OCI-LY1 (cell line): ENCODE data around the gene OTOF.

ENCODE experiments used
- H2AFZ ChIP-seq: fragments of 200-600 bp; sonication (generic), shearing (Covaris generic); 2 replicates; pipeline ENCODE4 v1.6.0; 2014; ENCODE audit warnings: antibody characterized with exemption, mild to moderate bottlenecking, low read length
- H3F3A ChIP-seq: fragments of 200-600 bp; sonication (generic), shearing (Covaris generic); 2 replicates; pipeline ENCODE4 v1.6.0; 2014; ENCODE audit warnings: mild to moderate bottlenecking, antibody characterized with exemption, low read length, moderate library complexity; ENCODE audit not compliant: insufficient read depth
- H3K27ac ChIP-seq: fragments of 200-600 bp; sonication (generic); 2 replicates; pipeline ENCODE4 v1.5.1; 2014; ENCODE audit warnings: low read length, mixed run types, mild to moderate bottlenecking, low read depth; ENCODE audit not compliant: poor library complexity, severe bottlenecking
- H3K27me3 ChIP-seq: fragments of 200-600 bp; sonication (generic); 2 replicates; pipeline ENCODE4 v1.6.0; 2014; ENCODE audit warnings: antibody characterized with exemption, mild to moderate bottlenecking, low read length, moderate library complexity; ENCODE audit not compliant: insufficient read depth
- H3K36me3 ChIP-seq: fragments of 200-600 bp; sonication (generic); 2 replicates; pipeline ENCODE4 v1.6.1; 2014; ENCODE audit warnings: mild to moderate bottlenecking, antibody characterized with exemption, low read length, moderate library complexity, mixed read lengths; ENCODE audit not compliant: insufficient read depth
- H3K4me1 ChIP-seq: fragments of 200-600 bp; sonication (generic); 2 replicates; pipeline ENCODE4 v1.5.1; 2014; ENCODE audit warnings: mild to moderate bottlenecking, low read length, moderate library complexity; ENCODE audit not compliant: insufficient read depth, severe bottlenecking
- H3K4me2 ChIP-seq: fragments of 200-600 bp; sonication (generic), shearing (Covaris generic); 2 replicates; pipeline ENCODE4 v1.6.1; 2014; ENCODE audit warnings: low read length
- H3K4me3 ChIP-seq: fragments of 200-600 bp; sonication (generic); 2 replicates; pipeline ENCODE4 v1.5.1; 2014; ENCODE audit warnings: low read length, low read depth, mild to moderate bottlenecking, mixed read lengths; ENCODE audit not compliant: poor library complexity, severe bottlenecking
- H3K79me2 ChIP-seq: fragments of 200-600 bp; shearing (Covaris generic); 2 replicates; pipeline ENCODE4 v1.6.1; 2016; ENCODE audit warnings: mixed run types, low read length, mixed read lengths; ENCODE audit not compliant: insufficient read depth
- H3K9ac ChIP-seq: fragments of 200-600 bp; sonication (generic), shearing (Covaris generic); 2 replicates; pipeline ENCODE4 v1.6.1; 2014; ENCODE audit warnings: mild to moderate bottlenecking, low read length, mixed read lengths
- H3K9me2 ChIP-seq: fragments of 200-600 bp; sonication (generic), shearing (Covaris generic); 2 replicates; pipeline ENCODE4 v1.6.1; 2014; ENCODE audit warnings: low read depth, mild to moderate bottlenecking, low read length, mixed read lengths
- H3K9me3 ChIP-seq: fragments of 200-600 bp; shearing (Covaris generic); 2 replicates; pipeline ENCODE4 v1.6.1; 2014; ENCODE audit warnings: low read length, mixed read lengths
- H4K20me1 ChIP-seq: fragments of 200-600 bp; sonication (generic), shearing (Covaris generic); 2 replicates; pipeline ENCODE4 v1.6.0; 2016; ENCODE audit warnings: mild to moderate bottlenecking, low read length; ENCODE audit not compliant: insufficient read depth
- EZH2 ChIP-seq: fragments of 200-600 bp; sonication (generic), shearing (Covaris generic); IDR thresholded peaks from 2 replicates; pipeline ENCODE4 v1.8.0; 2017; ENCODE audit warnings: borderline replicate concordance, mixed run types, mild to moderate bottlenecking, antibody characterized with exemption, low read length, moderate library complexity, mixed read lengths
- TF ChIP-seq, protein P1 (sequence below): fragments of 200-600 bp; sonication (generic), shearing (Covaris generic); IDR thresholded peaks from 2 replicates; pipeline ENCODE4 v1.5.1; 2017; ENCODE audit warnings: mild to moderate bottlenecking, antibody characterized with exemption, low read length, moderate library complexity, mixed read lengths

OTOF gene

DNA sequence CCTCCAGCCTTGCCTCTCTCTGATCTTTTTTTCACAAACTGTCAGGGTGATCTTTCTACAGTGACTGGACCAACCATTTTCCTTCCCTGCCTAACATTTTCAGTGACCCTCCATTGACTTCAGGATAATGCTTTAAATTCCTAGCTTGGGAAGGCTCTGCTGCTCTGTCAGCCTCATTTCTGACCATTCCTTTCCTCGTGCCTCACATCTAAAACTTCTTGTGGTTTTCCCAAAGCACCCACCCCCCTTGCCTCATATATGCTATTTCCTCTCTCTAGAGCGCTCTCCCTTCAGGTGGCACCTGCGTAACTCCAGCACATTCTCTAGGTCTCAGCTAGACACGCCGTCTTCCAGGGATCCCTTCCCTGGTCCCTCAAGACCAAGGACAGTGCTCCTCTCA lies 39.0 kb downstream of the OTOF start:
- Histone ChIP-seq H3K27me3 (peaks cover 8% of the 10 kb centered on the region; the same call in 1 of the 2 replicates), H2AFZ (no peak overlapping the region), H3K36me3 (no peaks in the 10 kb centered on the region), H3K27ac (no peak overlapping the region), H3K4me1 (no peaks in the 10 kb centered on the region), H3F3A (no peaks in the 10 kb centered on the region), H3K9me3 (no peaks in the 10 kb centered on the region), H3K9me2 (no peaks in the 10 kb centered on the region), H4K20me1 (no peaks in the 10 kb centered on the region), H3K4me3 (no peak overlapping the region), H3K4me2 (no peak overlapping the region), H3K79me2 (no peaks in the 10 kb centered on the region), H3K9ac (no peak overlapping the region)
- TF ChIP-seq EZH2 = no peak
- TF ChIP-seq, protein P1, sequence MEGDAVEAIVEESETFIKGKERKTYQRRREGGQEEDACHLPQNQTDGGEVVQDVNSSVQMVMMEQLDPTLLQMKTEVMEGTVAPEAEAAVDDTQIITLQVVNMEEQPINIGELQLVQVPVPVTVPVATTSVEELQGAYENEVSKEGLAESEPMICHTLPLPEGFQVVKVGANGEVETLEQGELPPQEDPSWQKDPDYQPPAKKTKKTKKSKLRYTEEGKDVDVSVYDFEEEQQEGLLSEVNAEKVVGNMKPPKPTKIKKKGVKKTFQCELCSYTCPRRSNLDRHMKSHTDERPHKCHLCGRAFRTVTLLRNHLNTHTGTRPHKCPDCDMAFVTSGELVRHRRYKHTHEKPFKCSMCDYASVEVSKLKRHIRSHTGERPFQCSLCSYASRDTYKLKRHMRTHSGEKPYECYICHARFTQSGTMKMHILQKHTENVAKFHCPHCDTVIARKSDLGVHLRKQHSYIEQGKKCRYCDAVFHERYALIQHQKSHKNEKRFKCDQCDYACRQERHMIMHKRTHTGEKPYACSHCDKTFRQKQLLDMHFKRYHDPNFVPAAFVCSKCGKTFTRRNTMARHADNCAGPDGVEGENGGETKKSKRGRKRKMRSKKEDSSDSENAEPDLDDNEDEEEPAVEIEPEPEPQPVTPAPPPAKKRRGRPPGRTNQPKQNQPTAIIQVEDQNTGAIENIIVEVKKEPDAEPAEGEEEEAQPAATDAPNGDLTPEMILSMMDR = no peak

DNA sequence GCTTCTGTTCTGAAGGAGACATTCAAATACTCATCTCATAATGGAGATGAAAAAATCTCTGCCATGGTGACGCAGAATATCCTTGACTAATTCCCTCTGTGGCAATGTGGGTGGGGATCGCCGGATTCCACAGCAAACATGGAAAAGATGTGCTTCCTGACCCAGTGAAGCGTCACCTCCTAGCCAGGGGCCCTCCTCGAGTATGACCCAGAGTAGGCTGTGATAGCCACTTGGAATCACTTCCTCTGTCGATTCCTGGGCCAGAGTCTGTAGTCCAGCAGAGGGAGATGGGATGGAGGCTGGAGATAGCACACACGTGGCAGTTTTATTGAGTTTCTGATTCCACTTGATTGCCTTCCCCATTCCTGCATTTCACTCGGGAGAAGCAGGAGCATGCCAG lies 39.4 kb downstream of the OTOF start:
- TF ChIP-seq, protein P1 = no peak
- no peak for TF ChIP-seq EZH2

DNA sequence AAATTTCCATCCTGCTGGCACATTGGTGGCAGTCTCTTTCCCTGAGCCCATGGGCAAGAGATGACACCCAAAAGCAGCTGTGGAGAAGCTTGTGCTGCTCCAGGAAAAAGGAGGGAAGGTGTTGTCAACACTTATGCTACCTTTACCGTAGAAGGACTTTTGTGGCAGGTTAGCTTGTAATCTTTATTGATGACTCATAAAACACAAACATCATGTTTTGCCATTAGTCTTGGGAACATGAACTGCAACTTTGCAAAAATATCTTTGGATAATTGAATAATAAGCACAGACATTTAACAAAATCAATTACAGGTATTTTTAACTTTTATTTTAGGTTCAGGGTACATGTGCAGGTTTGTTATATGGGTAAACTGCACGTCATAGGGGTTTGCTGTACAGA lies 42.8 kb downstream of the OTOF start:
- no peaks in the 10 kb centered on the region for H4K20me1 ChIP-seq
- H3K9me2 ChIP-seq = no peaks in the 10 kb centered on the region
- H3K4me1 ChIP-seq = no peaks in the 10 kb centered on the region
- TF ChIP-seq EZH2 = no peak
- TF ChIP-seq, protein P1 = no peak
- no peaks in the 10 kb centered on the region for H3F3A ChIP-seq
- H2AFZ ChIP-seq = no peak overlapping the region
- no peaks in the 10 kb centered on the region for H3K79me2 ChIP-seq
- H3K27me3 ChIP-seq = peaks cover 4% of the 10 kb centered on the region; the same call in 1 of the 2 replicates
- no peaks in the 10 kb centered on the region for H3K9me3 ChIP-seq
- H3K36me3 ChIP-seq = no peaks in the 10 kb centered on the region
- H3K9ac ChIP-seq = no peak overlapping the region
- no peak overlapping the region for H3K4me3 ChIP-seq
- no peak overlapping the region for H3K27ac ChIP-seq
- H3K4me2 ChIP-seq = no peak overlapping the region

More for the DNA sequence above, 39.4 kb downstream of the OTOF start:
- Histone ChIP-seq H3K36me3 (no peaks in the 10 kb centered on the region), H4K20me1 (no peaks in the 10 kb centered on the region), H3K4me2 (no peak overlapping the region), H3K9ac (no peak overlapping the region), H3K9me2 (no peaks in the 10 kb centered on the region), H3K4me1 (no peaks in the 10 kb centered on the region), H3K9me3 (no peaks in the 10 kb centered on the region), H3K4me3 (no peak overlapping the region), H2AFZ (no peak overlapping the region), H3K27me3 (peaks cover 8% of the 10 kb centered on the region; the same call in 1 of the 2 replicates), H3K79me2 (no peaks in the 10 kb centered on the region), H3F3A (no peaks in the 10 kb centered on the region), H3K27ac (no peak overlapping the region)
